GM12872 (cell line): ENCODE results near the gene ARIH2.

ENCODE experiments used
- TF ChIP-seq, protein P1 (sequence below): IDR thresholded peaks from 3 replicates; pipeline ENCODE4 v1.5.1; 2011; ENCODE audit warnings: low read depth, mild to moderate bottlenecking, low read length, moderate library complexity; ENCODE audit not compliant: insufficient read depth

Gene ARIH2

DNA sequence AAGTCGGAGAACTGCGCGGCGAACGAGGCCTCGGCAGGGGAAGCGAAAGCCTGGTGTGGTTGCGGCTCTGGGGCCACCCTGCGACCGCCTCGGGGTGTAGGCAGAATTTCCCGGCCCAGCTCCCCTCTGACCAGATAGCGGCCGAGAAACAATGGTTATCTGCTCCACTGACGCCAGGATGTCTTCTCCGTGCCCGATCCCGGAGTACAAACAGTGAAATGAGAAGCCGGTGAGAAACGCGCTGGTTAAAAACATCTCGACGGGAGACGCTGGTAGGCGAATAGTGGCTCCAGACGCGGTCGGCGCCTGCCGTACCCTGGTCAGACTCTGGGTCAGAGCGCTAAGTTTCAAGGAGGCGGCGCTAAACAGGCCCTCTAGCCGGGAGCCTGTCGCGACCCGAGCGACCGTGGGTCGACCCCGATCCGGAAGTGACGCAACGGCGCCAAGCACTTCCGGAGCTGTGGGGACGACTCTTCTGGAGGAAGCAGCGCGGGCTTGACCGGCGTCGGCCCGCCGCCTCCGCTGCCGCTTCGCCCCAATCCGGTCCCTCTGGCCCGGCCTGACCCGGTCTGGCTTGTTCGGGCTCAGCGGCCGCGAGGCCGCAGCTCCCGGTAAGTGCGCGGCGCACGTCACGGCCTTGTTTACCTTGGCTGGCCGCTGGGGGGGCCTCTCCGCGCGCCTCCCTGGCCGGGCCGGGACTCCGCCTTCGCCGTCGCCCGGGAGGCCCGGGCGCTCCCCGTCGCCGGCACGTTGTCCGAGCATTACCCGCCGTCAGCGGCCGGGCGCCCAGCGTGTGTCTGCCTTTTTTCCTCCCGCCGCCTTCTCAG is at the start of gene ARIH2:
ARIH2 (plus strand) TSS at position 455 of the 827 bp plus-strand sequence. CDS start 8,717 bp downstream, outside the sequence.
- TF ChIP-seq, protein P1, sequence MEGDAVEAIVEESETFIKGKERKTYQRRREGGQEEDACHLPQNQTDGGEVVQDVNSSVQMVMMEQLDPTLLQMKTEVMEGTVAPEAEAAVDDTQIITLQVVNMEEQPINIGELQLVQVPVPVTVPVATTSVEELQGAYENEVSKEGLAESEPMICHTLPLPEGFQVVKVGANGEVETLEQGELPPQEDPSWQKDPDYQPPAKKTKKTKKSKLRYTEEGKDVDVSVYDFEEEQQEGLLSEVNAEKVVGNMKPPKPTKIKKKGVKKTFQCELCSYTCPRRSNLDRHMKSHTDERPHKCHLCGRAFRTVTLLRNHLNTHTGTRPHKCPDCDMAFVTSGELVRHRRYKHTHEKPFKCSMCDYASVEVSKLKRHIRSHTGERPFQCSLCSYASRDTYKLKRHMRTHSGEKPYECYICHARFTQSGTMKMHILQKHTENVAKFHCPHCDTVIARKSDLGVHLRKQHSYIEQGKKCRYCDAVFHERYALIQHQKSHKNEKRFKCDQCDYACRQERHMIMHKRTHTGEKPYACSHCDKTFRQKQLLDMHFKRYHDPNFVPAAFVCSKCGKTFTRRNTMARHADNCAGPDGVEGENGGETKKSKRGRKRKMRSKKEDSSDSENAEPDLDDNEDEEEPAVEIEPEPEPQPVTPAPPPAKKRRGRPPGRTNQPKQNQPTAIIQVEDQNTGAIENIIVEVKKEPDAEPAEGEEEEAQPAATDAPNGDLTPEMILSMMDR: peak; percentile 35; the same call in 2 of the 3 replicates

DNA sequence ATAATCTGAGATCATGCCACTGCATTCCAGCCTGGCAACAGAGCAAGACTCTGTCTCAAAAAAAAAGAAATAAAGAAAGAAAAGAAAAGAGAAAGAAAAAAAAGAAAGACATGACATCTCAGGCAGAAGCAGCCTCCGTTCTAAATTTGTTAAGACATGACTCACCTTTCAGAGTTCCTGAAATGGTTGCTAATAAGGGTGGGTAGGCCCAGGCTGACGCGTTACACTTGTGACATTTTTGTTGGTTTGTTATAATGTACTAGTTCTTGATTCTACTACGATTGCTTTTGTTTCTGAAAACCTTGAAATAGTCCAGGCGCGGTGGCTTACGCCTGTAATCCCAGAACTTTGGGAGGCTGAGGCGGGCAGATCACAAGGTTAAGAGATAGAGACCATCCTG is 41.0 kb upstream of the ARIH2 start:
- TF ChIP-seq, protein P1: no peak

DNA sequence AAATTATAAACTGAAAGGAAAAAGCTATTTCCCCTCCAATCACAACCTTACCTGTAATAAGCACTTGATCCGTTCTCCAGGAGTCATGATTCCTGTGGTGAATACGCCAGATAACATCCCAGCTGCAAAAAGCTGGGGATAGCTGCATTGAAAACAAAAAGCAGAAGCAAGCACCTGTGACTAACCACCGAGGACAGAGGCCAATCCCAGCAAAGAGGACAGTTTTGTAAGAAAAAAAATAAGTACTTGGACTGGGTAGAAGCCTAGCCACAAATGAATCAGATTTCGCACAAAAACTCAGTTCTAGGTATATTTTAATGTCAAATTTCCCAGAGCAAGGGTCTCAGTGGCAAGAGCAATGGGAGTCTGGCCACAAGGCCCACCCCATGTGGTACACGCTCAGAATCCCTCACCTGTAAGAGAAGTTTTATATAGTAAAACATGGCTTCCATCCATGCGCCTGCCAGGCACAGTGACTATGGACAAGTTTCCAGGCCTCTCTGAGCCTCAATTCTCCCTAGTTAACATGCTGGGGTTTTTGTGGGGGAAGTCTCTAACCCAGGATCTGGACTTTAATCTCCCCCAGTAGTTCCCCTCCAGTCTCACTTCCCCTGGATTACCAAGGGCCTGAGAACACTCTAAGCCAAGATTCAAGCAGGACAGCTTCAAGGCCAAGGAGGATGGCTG is 39.2 kb upstream of the ARIH2 start:
- TF ChIP-seq, protein P1: no peak

DNA sequence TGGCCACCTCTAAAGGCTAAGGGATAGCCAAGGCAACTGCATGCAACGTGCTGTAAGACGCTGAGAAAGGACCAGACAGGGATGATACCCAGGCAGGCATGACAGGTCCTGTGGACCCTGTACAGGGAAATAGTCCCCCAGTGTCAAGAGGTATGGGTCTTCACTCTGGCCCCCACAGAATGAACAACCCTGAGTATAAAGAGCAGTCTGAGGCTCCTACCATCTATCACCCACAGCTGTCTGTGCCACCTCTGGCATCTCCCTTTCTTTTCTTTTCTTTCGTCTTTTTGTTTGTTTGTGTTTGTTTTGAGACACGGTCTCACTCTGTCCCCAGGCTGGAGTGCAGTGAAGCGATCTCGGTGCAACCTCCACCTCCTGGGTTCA is 38.7 kb upstream of the ARIH2 start:
- TF ChIP-seq, protein P1: no peak

DNA sequence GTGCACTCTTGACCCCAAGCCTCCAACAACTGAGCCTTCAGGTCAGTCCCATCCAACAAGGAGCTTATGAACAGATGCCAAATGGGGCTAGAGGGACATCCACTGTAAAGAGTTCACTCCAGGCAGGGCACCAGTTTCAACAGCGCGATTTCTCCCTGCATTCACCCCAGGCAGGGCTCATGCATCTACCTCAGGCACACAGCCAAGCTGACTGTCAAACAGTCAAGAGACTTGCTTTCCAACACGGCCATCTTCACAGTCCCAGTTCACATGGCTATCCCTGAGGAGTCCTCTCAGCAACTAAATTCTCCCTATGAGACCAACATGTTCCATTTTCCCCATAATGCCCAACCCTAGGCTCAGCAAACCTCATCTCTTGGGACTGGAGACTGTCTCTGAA is 37.6 kb upstream of the ARIH2 start:
- TF ChIP-seq, protein P1: no peak

DNA sequence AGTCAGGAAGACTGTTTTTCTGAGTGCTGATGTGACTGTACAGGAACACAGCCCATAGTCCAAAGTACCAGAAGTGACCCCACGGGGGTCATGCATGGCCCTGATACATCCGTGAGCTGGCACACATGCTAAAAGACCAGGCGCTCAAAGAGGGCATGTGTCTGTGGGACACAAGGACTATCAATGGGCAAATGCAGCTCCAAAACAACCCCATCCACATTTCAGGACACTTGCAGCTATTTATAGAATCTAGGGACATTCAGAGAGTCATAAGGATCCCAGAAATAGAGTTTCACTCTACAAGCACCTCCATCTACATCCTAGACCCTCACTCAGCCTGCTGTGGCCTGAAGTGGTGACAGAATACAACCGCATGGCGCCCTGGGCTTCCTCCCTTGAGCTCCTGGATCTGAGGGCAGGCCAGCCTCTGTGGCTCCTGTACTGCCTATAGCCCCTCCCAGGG is 37.0 kb upstream of the ARIH2 start:
- TF ChIP-seq, protein P1: no peak

DNA sequence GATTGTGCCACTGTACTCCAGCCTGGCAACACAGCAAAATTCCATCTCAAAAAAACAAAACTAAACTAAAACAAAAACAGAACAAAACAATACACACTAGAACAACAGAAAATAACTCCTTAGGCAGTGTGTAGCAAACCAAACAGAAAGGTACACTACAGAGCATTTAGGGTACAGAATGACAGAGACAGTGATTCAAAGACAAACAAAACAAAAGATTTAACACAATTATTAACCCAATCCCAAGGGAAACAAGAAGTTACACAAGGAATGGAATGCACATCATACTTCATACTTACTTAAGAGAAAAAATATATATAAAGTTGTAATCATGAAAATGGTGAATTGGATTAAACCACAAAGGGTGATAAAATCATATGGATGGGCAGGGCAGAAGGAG is 32.9 kb upstream of the ARIH2 start:
- TF ChIP-seq, protein P1: no peak
